Progenitor cell of endocrine pancreas (in vitro differentiated cells): Measurements from ENCODE around the gene SOX6. TPM values are rescaled to one million over a fixed set of nuclear protein-coding genes. Genes with fewer than 3 reads are reported as not detected.
"Not testable (repeated sequence)": the region's sequence is repeated elsewhere in the genome, so short reads cannot be mapped to it uniquely, and the experiment has no call there.

Source experiments
- DNase-seq: peaks from one replicate; pipeline ENCODE4 v3.0.0; 2021; ENCODE audit warnings: low spot score; ENCODE audit not compliant: unreplicated experiment
- H3K27ac Mint-ChIP-seq: 2 replicates; pipeline ENCODE4 v1.8.0; 2021; ENCODE audit warnings: mild to moderate bottlenecking, moderate library complexity, mixed read lengths
- H3K27me3 Mint-ChIP-seq: 2 replicates; pipeline ENCODE4 v1.8.0; 2021; ENCODE audit warnings: mixed read lengths
- H3K36me3 Mint-ChIP-seq: 2 replicates; pipeline ENCODE4 v1.8.0; 2022; ENCODE audit warnings: mixed read lengths; ENCODE audit not compliant: insufficient read depth
- H3K4me1 Mint-ChIP-seq: 2 replicates; pipeline ENCODE4 v1.8.0; 2021; ENCODE audit warnings: low read depth, mixed read lengths
- H3K4me3 Mint-ChIP-seq: 2 replicates; pipeline ENCODE4 v1.8.0; 2021; ENCODE audit warnings: low read depth, mild to moderate bottlenecking, moderate library complexity, mixed read lengths
- H3K9me3 Mint-ChIP-seq: 2 replicates; pipeline ENCODE4 v1.8.0; 2021; ENCODE audit warnings: low read depth, mixed read lengths
- total RNA-seq: library from RNA; stranded (reverse); gene quantifications from 2 replicates; pipeline ENCODE4 v1.2.1, GENCODE V29; 2021
- TF ChIP-seq, protein P1 (sequence below): fragments of 200-600 bp; sonication (generic); IDR thresholded peaks from one replicate; pipeline ENCODE4 v1.5.0; 2021; ENCODE audit warnings: antibody characterized with exemption, mild to moderate bottlenecking; ENCODE audit not compliant: unreplicated experiment

Gene SOX6
- total RNA-seq, 1 donor from 2014 or later, result 34.9 TPM

- H3K27ac Mint-ChIP-seq, result no peak overlapping the region
- DNase-seq, result no peak
- TF ChIP-seq, protein P1, sequence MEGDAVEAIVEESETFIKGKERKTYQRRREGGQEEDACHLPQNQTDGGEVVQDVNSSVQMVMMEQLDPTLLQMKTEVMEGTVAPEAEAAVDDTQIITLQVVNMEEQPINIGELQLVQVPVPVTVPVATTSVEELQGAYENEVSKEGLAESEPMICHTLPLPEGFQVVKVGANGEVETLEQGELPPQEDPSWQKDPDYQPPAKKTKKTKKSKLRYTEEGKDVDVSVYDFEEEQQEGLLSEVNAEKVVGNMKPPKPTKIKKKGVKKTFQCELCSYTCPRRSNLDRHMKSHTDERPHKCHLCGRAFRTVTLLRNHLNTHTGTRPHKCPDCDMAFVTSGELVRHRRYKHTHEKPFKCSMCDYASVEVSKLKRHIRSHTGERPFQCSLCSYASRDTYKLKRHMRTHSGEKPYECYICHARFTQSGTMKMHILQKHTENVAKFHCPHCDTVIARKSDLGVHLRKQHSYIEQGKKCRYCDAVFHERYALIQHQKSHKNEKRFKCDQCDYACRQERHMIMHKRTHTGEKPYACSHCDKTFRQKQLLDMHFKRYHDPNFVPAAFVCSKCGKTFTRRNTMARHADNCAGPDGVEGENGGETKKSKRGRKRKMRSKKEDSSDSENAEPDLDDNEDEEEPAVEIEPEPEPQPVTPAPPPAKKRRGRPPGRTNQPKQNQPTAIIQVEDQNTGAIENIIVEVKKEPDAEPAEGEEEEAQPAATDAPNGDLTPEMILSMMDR, result no peak
- H3K4me1 Mint-ChIP-seq, result peaks cover 29% of the 10 kb centered on the region
- peaks cover 2% of the 10 kb centered on the region for H3K9me3 Mint-ChIP-seq
- no peak overlapping the region for H3K4me3 Mint-ChIP-seq
- no peaks in the 10 kb centered on the region for H3K27me3 Mint-ChIP-seq
- peaks cover 3% of the 10 kb centered on the region for H3K36me3 Mint-ChIP-seq
Measured at GRCh38 chr11:16154715-16155396, 201.5 kb downstream of the SOX6 start.

GRCh38 chr11:16153951-16154350 lies 202.4 kb downstream of the SOX6 start:
- DNase-seq, result no peak
- H3K4me1 Mint-ChIP-seq, result peaks cover 38% of the 10 kb centered on the region
- peaks cover 4% of the 10 kb centered on the region for H3K36me3 Mint-ChIP-seq
- TF ChIP-seq, protein P1, result no peak
- peaks cover 2% of the 10 kb centered on the region for H3K9me3 Mint-ChIP-seq
- no peak overlapping the region for H3K27ac Mint-ChIP-seq
- H3K27me3 Mint-ChIP-seq, result no peaks in the 10 kb centered on the region
- H3K4me3 Mint-ChIP-seq, result no peak overlapping the region

DNA sequence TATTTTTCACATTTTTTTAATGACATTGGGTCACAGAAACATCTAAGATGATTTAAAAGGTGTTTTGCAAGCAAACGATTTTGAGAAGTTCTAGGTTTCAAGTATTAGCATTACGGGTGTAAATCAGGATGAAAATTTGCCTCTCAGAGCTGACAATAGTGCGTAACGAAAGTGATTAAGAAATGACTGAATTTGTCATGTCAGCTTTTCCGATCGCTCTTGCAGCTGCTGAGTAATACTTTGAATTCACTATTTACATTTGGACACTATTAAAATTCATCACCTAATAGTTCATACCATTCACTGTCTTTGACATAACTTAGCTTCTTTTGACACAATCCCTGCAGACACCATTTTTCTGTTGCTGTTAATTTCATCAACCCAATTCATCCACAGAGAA lies 205.2 kb downstream of the SOX6 start:
- TF ChIP-seq, protein P1, result no peak
- no peaks in the 10 kb centered on the region for H3K27me3 Mint-ChIP-seq
- no peak overlapping the region for H3K27ac Mint-ChIP-seq
- H3K36me3 Mint-ChIP-seq, result peaks cover 6% of the 10 kb centered on the region
- no peak overlapping the region for H3K4me3 Mint-ChIP-seq
- no peak for DNase-seq
- peaks cover 2% of the 10 kb centered on the region for H3K9me3 Mint-ChIP-seq
- H3K4me1 Mint-ChIP-seq, result peaks cover 50% of the 10 kb centered on the region

GRCh38 chr11:16149476-16149875 lies 206.9 kb downstream of the SOX6 start:
- H3K36me3 Mint-ChIP-seq, result peaks cover 9% of the 10 kb centered on the region
- TF ChIP-seq, protein P1, result no peak
- no peak overlapping the region for H3K4me3 Mint-ChIP-seq
- H3K4me1 Mint-ChIP-seq, result peaks cover 45% of the 10 kb centered on the region
- H3K9me3 Mint-ChIP-seq, result peaks cover 3% of the 10 kb centered on the region
- DNase-seq, result no peak
- H3K27me3 Mint-ChIP-seq, result no peaks in the 10 kb centered on the region
- H3K27ac Mint-ChIP-seq, result peak overlapping the region; percentile 45

- peaks cover 40% of the 10 kb centered on the region for H3K4me1 Mint-ChIP-seq
- H3K27ac Mint-ChIP-seq, result peak overlapping the region; percentile 76
- H3K27me3 Mint-ChIP-seq, result no peaks in the 10 kb centered on the region
- H3K9me3 Mint-ChIP-seq, result peaks cover 6% of the 10 kb centered on the region
- TF ChIP-seq, protein P1, result no peak
- DNase-seq, result no peak
- peaks cover 11% of the 10 kb centered on the region for H3K36me3 Mint-ChIP-seq
- H3K4me3 Mint-ChIP-seq, result peak overlapping the region; percentile 12
Measured at GRCh38 chr11:16148301-16148931, 207.9 kb downstream of the SOX6 start.

DNA sequence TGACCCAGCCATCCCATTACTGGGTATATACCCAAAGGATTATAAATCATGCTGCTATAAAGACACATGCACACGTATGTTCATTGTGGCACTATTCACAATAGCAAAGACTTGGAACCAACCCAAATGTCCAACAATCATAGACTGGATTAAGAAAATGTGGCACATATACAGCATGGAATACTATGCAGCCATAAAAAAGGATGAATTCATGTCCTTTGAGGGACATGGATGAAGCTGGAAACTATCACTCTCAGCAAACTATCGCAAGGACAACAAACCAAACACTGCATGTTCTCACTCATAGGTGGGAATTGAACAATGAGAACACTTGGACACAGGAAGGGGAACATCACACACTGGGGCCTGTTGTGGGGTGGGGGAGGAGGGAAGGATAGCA lies 209.4 kb downstream of the SOX6 start:
- DNase-seq, H3K27ac Mint-ChIP-seq, H3K4me3 Mint-ChIP-seq, H3K27me3 Mint-ChIP-seq, H3K9me3 Mint-ChIP-seq: not testable (repeated sequence)
- Mint-ChIP-seq H3K36me3 (peaks cover 13% of the 10 kb centered on the region), H3K4me1 (peaks cover 36% of the 10 kb centered on the region)

- H3K4me3 Mint-ChIP-seq, H3K4me1 Mint-ChIP-seq, H3K27me3 Mint-ChIP-seq, H3K27ac Mint-ChIP-seq, DNase-seq: not testable (repeated sequence)
- Mint-ChIP-seq H3K9me3 (peaks cover 14% of the 10 kb centered on the region), H3K36me3 (peaks cover 14% of the 10 kb centered on the region)
Measured at GRCh38 chr11:16141614-16142013, 214.7 kb downstream of the SOX6 start.

- Mint-ChIP-seq H3K36me3 (peaks cover 13% of the 10 kb centered on the region), H3K9me3 (peaks cover 14% of the 10 kb centered on the region)
- H3K27me3 Mint-ChIP-seq, DNase-seq, H3K4me3 Mint-ChIP-seq, H3K4me1 Mint-ChIP-seq, H3K27ac Mint-ChIP-seq: not testable (repeated sequence)
Measured at GRCh38 chr11:16141162-16141561, 215.2 kb downstream of the SOX6 start.
